HCT116 (cell line): ENCODE data around the gene ABHD17C. TPM values are rescaled to one million over a fixed set of nuclear protein-coding genes. Genes with fewer than 3 reads are reported as not detected.
"Not testable (repeated sequence)": the region's sequence is repeated elsewhere in the genome, so short reads cannot be mapped to it uniquely, and the experiment has no call there.

Experiments
- ATAC-seq: fragments of 200-7000 bp; cut with Tn5 transposase; 2 replicates; pipeline ENCODE4 v1.9.1; 2020; ENCODE audit warnings: mild to moderate bottlenecking, moderate library complexity
- BruUV-seq: library from RNA; stranded (reverse); fragments of 400-500 nt; replicated peaks from 2 replicates; lab custom pipeline; 2021; lab: Mats Ljungman, UMichigan
- CTCF ChIA-PET: fragments of 300-600 bp; sonication (Branson Sonifier 250); formaldehyde crosslinking; loops from one replicate; lab custom pipeline; 2021; ENCODE audit warnings: antibody characterized with exemption; lab: Charles Lee
- POLR2A ChIA-PET: fragments of 300-600, 350-600 bp; sonication (Branson Sonifier 250); formaldehyde crosslinking; loops from one replicate; lab custom pipeline; 2021; ENCODE audit warnings: antibody characterized with exemption; lab: Charles Lee
- RAD21 ChIA-PET, 2 experiments: fragments of 300-600 bp; sonication (Branson Sonifier 250); formaldehyde crosslinking; loops; one replicate each; lab custom pipeline; 2023; ENCODE audit warnings: low total read pairs in 2 of 2; ENCODE audit not compliant: uncharacterized antibody in 2 of 2, unreplicated experiment in 2 of 2, low non-redundant PET in 1 of 2; lab: Charles Lee
- DNase-seq: peaks from one replicate; pipeline ENCODE4 v3.0.0-alpha.2; 2010; ENCODE audit warnings: low read depth, low spot score
- H2AFZ ChIP-seq: fragments of 200-600 bp; shearing (Covaris generic), sonication (generic); 2 replicates; pipeline ENCODE4 v1.6.1; 2017; ENCODE audit warnings: low read depth, mixed run types, mixed read lengths, antibody characterized with exemption, low read length; ENCODE audit not compliant: poor library complexity, severe bottlenecking
- H3K27ac ChIP-seq: 2 replicates; pipeline ENCODE4 v1.5.1; 2012; ENCODE audit warnings: low read depth, low read length
- H3K27me3 ChIP-seq: fragments of 200-600 bp; sonication (generic); 2 replicates; pipeline ENCODE4 v1.6.1; 2016; ENCODE audit warnings: mixed run types, low read length, mixed read lengths; ENCODE audit not compliant: insufficient read depth
- H3K36me3 ChIP-seq, 2 experiments: fragments of 200-500 bp in 1 of 2; fragments of 200-600 bp in 1 of 2; sonication (Bioruptor generic) in 1 of 2; sonication (generic) in 1 of 2; 2 replicates each; pipeline versions ENCODE4 v1.5.1 to v1.6.1; 2014 to 2016; ENCODE audit warnings: low read length in 2 of 2, inconsistent platforms in 1 of 2, mixed read lengths in 1 of 2, mixed run types in 1 of 2; ENCODE audit not compliant: insufficient read depth in 2 of 2, control insufficient read depth in 1 of 2
- H3K4me1 ChIP-seq, 2 experiments: fragments of 200-600 bp in 1 of 2; sonication (generic) in 1 of 2; 2 replicates each; pipeline versions ENCODE4 v1.5.1 to v1.6.1; 2012 to 2017; ENCODE audit warnings: low read length in 2 of 2, inconsistent platforms in 1 of 2, mild to moderate bottlenecking in 1 of 2, mixed read lengths in 1 of 2, mixed run types in 1 of 2, moderate library complexity in 1 of 2; ENCODE audit not compliant: insufficient read depth in 2 of 2, control insufficient read depth in 1 of 2
- H3K4me2 ChIP-seq: fragments of 200-600 bp; sonication (generic); 2 replicates; pipeline ENCODE4 v1.6.1; 2017; ENCODE audit warnings: mixed run types, low read length, mixed read lengths
- H3K4me3 ChIP-seq, 2 experiments: fragments of 200-600 bp in 1 of 2; sonication (generic) in 1 of 2; replicated peaks in 1 of 2; 2 replicates each; pipeline ENCODE4 v1.5.1; 2011 to 2016; ENCODE audit warnings: low read length in 2 of 2, control low read depth in 1 of 2, low read depth in 1 of 2, mild to moderate bottlenecking in 1 of 2, mixed read lengths in 1 of 2, mixed run types in 1 of 2
- H3K79me2 ChIP-seq: fragments of 200-600 bp; sonication (generic); 2 replicates; pipeline ENCODE4 v1.6.1; 2017; ENCODE audit warnings: mild to moderate bottlenecking, mixed run types, low read length, moderate library complexity, mixed read lengths; ENCODE audit not compliant: insufficient read depth
- H3K9ac ChIP-seq: fragments of 200-600 bp; sonication (generic); 2 replicates; pipeline ENCODE4 v1.6.1; 2016; ENCODE audit warnings: low read length, mixed read lengths
- H3K9me2 ChIP-seq: fragments of 200-600 bp; sonication (generic), shearing (Covaris generic); 2 replicates; pipeline ENCODE4 v1.6.1; 2017; ENCODE audit warnings: mixed run types, mild to moderate bottlenecking, moderate library complexity; ENCODE audit not compliant: insufficient read depth
- H3K9me3 ChIP-seq, 2 experiments: fragments of 200-500 bp in 1 of 2; fragments of 200-600 bp in 1 of 2; sonication (Bioruptor generic) in 1 of 2; sonication (generic) in 1 of 2; 2 replicates each; pipeline ENCODE4 v1.6.1; 2014 to 2017; ENCODE audit warnings: low read length in 2 of 2, mixed read lengths in 2 of 2, inconsistent platforms in 1 of 2, low read depth in 1 of 2, mild to moderate bottlenecking in 1 of 2, mixed run types in 1 of 2, moderate library complexity in 1 of 2; ENCODE audit not compliant: control insufficient read depth in 1 of 2, insufficient read depth in 1 of 2
- H4K20me1 ChIP-seq: fragments of 200-600 bp; sonication (generic), shearing (Covaris generic); 2 replicates; pipeline ENCODE4 v1.6.1; 2017; ENCODE audit warnings: mixed run types, mild to moderate bottlenecking, moderate library complexity; ENCODE audit not compliant: insufficient read depth
- CBX3 ChIP-seq: IDR thresholded peaks from 2 replicates; pipeline ENCODE4 v1.6.1; 2012; ENCODE audit warnings: low read depth
- CTCF ChIP-seq, 3 experiments: fragments of 200-600 bp in 1 of 3; sonication (generic) in 1 of 3; IDR thresholded peaks in 2 of 3; conservative IDR thresholded peaks in 1 of 3; 2 replicates each; pipeline ENCODE4 v1.5.1; 2012 to 2017; ENCODE audit warnings: low read depth in 2 of 3, low read length in 2 of 3, antibody characterized with exemption in 1 of 3, borderline replicate concordance in 1 of 3, control low read depth in 1 of 3, mild to moderate bottlenecking in 1 of 3, mixed read lengths in 1 of 3, mixed run types in 1 of 3, moderate library complexity in 1 of 3; ENCODE audit not compliant: insufficient read depth in 1 of 3
- EGR1 ChIP-seq: IDR thresholded peaks from 2 replicates; pipeline ENCODE4 v1.6.1; 2012; ENCODE audit warnings: low read depth
- FOSL1 ChIP-seq: IDR thresholded peaks from 2 replicates; pipeline ENCODE4 v1.6.1; 2012; ENCODE audit warnings: low read depth
- JUND ChIP-seq: IDR thresholded peaks from 2 replicates; pipeline ENCODE4 v1.6.1; 2012
- RAD21 ChIP-seq: IDR thresholded peaks from 2 replicates; pipeline ENCODE4 v1.6.1; 2012; ENCODE audit warnings: low read depth, mild to moderate bottlenecking
- SIN3A ChIP-seq: IDR thresholded peaks from 2 replicates; pipeline ENCODE4 v1.6.1; 2012; ENCODE audit warnings: low read depth
- SP1 ChIP-seq: IDR thresholded peaks from 2 replicates; pipeline ENCODE4 v1.6.1; 2012; ENCODE audit warnings: low read depth
- SRF ChIP-seq: IDR thresholded peaks from 2 replicates; pipeline ENCODE4 v1.6.1; 2012; ENCODE audit warnings: low read depth
- YY1 ChIP-seq: IDR thresholded peaks from 2 replicates; pipeline ENCODE4 v1.6.1; 2011; ENCODE audit warnings: low read length, low read depth, moderate library complexity, mild to moderate bottlenecking; ENCODE audit not compliant: insufficient replicate concordance; ENCODE audit errors: extremely low read depth
- ZBTB33 ChIP-seq: IDR thresholded peaks from 2 replicates; pipeline ENCODE4 v1.6.1; 2011; ENCODE audit warnings: mild to moderate bottlenecking, low read length, moderate library complexity; ENCODE audit not compliant: insufficient replicate concordance; ENCODE audit errors: extremely low read depth
- ZFX ChIP-seq: fragments of 450-650 bp; IDR thresholded peaks from 2 replicates; pipeline ENCODE4 v1.6.1; 2017
- intact Hi-C: fragments of 100-400 bp; cut with micrococcal nuclease; formaldehyde crosslinking; loops from 2 replicates; pipeline ENCODE4 v1.10.0; 2022
- total RNA-seq: library from RNA; stranded (reverse); gene quantifications from one replicate; pipeline ENCODE4 v1.2.1, GENCODE V29; 2021; ENCODE audit not compliant: unreplicated experiment
- TF ChIP-seq, protein P1 (sequence below): IDR thresholded peaks from 2 replicates; pipeline ENCODE4 v1.6.1; 2012; ENCODE audit warnings: low read depth

The ABHD17C gene
- total RNA-seq, 1 experiment from 2014 or later, result 27.9 TPM

- TF ChIP-seq ZFX (no peak), ZBTB33 (no peak), RAD21 (no peak), JUND (no peak), FOSL1 (no peak), EGR1 (no peak), CBX3 (no peak), SIN3A (no peak), SRF (no peak), CTCF (IDR thresholded peaks at IDR 0.05 in 2 of 3, conservative IDR thresholded peaks at IDR 0.05 in 1 of 3; ENCODE audit: borderline replicate concordance in 1 of 3, insufficient read depth in 1 of 3, low read depth in 2 of 3, low read length in 2 of 3) (no peak), SP1 (no peak), YY1 (no peak)
- TF ChIP-seq, protein P1, sequence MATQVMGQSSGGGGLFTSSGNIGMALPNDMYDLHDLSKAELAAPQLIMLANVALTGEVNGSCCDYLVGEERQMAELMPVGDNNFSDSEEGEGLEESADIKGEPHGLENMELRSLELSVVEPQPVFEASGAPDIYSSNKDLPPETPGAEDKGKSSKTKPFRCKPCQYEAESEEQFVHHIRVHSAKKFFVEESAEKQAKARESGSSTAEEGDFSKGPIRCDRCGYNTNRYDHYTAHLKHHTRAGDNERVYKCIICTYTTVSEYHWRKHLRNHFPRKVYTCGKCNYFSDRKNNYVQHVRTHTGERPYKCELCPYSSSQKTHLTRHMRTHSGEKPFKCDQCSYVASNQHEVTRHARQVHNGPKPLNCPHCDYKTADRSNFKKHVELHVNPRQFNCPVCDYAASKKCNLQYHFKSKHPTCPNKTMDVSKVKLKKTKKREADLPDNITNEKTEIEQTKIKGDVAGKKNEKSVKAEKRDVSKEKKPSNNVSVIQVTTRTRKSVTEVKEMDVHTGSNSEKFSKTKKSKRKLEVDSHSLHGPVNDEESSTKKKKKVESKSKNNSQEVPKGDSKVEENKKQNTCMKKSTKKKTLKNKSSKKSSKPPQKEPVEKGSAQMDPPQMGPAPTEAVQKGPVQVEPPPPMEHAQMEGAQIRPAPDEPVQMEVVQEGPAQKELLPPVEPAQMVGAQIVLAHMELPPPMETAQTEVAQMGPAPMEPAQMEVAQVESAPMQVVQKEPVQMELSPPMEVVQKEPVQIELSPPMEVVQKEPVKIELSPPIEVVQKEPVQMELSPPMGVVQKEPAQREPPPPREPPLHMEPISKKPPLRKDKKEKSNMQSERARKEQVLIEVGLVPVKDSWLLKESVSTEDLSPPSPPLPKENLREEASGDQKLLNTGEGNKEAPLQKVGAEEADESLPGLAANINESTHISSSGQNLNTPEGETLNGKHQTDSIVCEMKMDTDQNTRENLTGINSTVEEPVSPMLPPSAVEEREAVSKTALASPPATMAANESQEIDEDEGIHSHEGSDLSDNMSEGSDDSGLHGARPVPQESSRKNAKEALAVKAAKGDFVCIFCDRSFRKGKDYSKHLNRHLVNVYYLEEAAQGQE, result no peak
- Histone ChIP-seq H2AFZ (no peak overlapping the region), H3K27me3 (no peaks in the 10 kb centered on the region), H3K4me1 (no peaks in the 10 kb centered on the region), H3K9me2 (no peaks in the 10 kb centered on the region), H3K9ac (no peak overlapping the region), H3K36me3 (no peaks in the 10 kb centered on the region), H3K4me3 (no peak overlapping the region), H3K79me2 (no peaks in the 10 kb centered on the region), H4K20me1 (no peaks in the 10 kb centered on the region), H3K4me2 (no peak overlapping the region), H3K9me3 (peaks cover 0 to 3% of the 10 kb centered on the region in 2 experiments; a peak in 1 of 4 replicates), H3K27ac (no peak overlapping the region)
- ChIA-PET POLR2A (no interaction called here), RAD21 (no interaction called here), CTCF (no interaction called here)
- intact Hi-C loops, result no loop called here
- DNase-seq (no peak), ATAC-seq (no peak)
- BruUV-seq, result no TSS peak
Observed at GRCh38 chr15:80645494-80646065, 49.5 kb upstream of the ABHD17C start.

GRCh38 chr15:80647424-80647823 is 47.7 kb upstream of the ABHD17C start:
- H3K9me3 ChIP-seq, result peaks cover 0 to 14% of the 10 kb centered on the region in 2 experiments; a peak in 2 of 4 replicates
- CTCF ChIA-PET, H3K36me3 ChIP-seq, RAD21 ChIA-PET, H3K4me3 ChIP-seq, POLR2A ChIA-PET, H3K9ac ChIP-seq, H3K9me2 ChIP-seq, H3K79me2 ChIP-seq, H4K20me1 ChIP-seq, H3K4me1 ChIP-seq, H3K4me2 ChIP-seq, H3K27me3 ChIP-seq, H3K27ac ChIP-seq, BruUV-seq, intact Hi-C loops, DNase-seq, H2AFZ ChIP-seq, ATAC-seq: not testable (repeated sequence)
